K562 (cell line): ENCODE measurements around the gene FCRLA. TPM values are rescaled to one million over a fixed set of nuclear protein-coding genes. Genes with fewer than 3 reads are reported as not detected.
A peak's percentile ranks its signal among the peaks of the same experiment; 100 is the strongest.

Experiments used
- CBX1 ChIP-seq: sonication (generic); IDR thresholded peaks from 2 replicates; pipeline ENCODE4 v1.6.1; 2016; ENCODE audit warnings: antibody characterized with exemption, low read depth, mild to moderate bottlenecking
- ERF ChIP-seq: fragments of 450-650 bp; formaldehyde crosslinking; IDR thresholded peaks from 2 replicates; pipeline ENCODE4 v1.4.0; 2020; ENCODE audit warnings: mild to moderate bottlenecking, mixed read lengths
- ETS2 ChIP-seq: IDR thresholded peaks from 2 replicates; pipeline ENCODE4 v1.6.1; 2016; ENCODE audit warnings: borderline replicate concordance, missing genetic modification characterization, mild to moderate bottlenecking, moderate library complexity, missing compliant biosample characterization; ENCODE audit not compliant: poor library complexity, severe bottlenecking
- FOXJ3 ChIP-seq: sonication (generic); formaldehyde crosslinking; IDR thresholded peaks from 2 replicates; pipeline ENCODE4 v1.4.0; 2020; ENCODE audit warnings: mild to moderate bottlenecking, missing genetic modification reagents
- FOXM1 ChIP-seq, 2 experiments: fragments of 450-650 bp in 1 of 2; sonication (generic) in 1 of 2; formaldehyde crosslinking in 1 of 2; IDR thresholded peaks; 2 replicates each; pipeline versions ENCODE4 v1.6.1 to v1.9.0; 2017 to 2022; ENCODE audit warnings: low read depth in 2 of 2, mild to moderate bottlenecking in 2 of 2, missing genetic modification reagents in 1 of 2, moderate library complexity in 1 of 2
- IRF2 ChIP-seq: sonication (generic); formaldehyde crosslinking; IDR thresholded peaks from 2 replicates; pipeline ENCODE4 v1.8.1; 2022; ENCODE audit warnings: mild to moderate bottlenecking, missing genetic modification reagents
- KDM5B ChIP-seq: fragments of 200-600 bp; sonication (generic); IDR thresholded peaks from 2 replicates; pipeline ENCODE4 v1.6.1; 2012; ENCODE audit warnings: low read depth, mild to moderate bottlenecking, moderate library complexity, low read length, control low read depth, inconsistent platforms; ENCODE audit not compliant: insufficient replicate concordance
- NR1H2 ChIP-seq: sonication (generic); formaldehyde crosslinking; IDR thresholded peaks from 2 replicates; pipeline ENCODE4 v1.4.0; 2020; ENCODE audit warnings: mild to moderate bottlenecking, missing genetic modification reagents
- SIX5 ChIP-seq, 2 experiments: IDR thresholded peaks; 2 replicates each; pipeline ENCODE4 v1.6.1; 2011; ENCODE audit warnings: low read length in 2 of 2, borderline replicate concordance in 1 of 2, low read depth in 1 of 2, mild to moderate bottlenecking in 1 of 2, moderate library complexity in 1 of 2; ENCODE audit not compliant: insufficient read depth in 1 of 2
- SMARCC2 ChIP-seq: fragments of 450-650 bp; IDR thresholded peaks from 2 replicates; pipeline ENCODE4 v1.6.1; 2017; ENCODE audit warnings: antibody characterized with exemption, moderate library complexity, mild to moderate bottlenecking, low read depth
- TSC22D4 ChIP-seq: fragments of 450-650 bp; IDR thresholded peaks from 2 replicates; pipeline ENCODE4 v1.6.1; 2016; ENCODE audit warnings: missing genetic modification characterization, missing biosample characterization, control low read depth
- ZNF121 ChIP-seq: sonication (generic); formaldehyde crosslinking; conservative IDR thresholded peaks from 2 replicates; pipeline ENCODE4 v1.8.0; 2022; ENCODE audit warnings: missing genetic modification reagents
- ZNF586 ChIP-seq: fragments of 450-650 bp; formaldehyde crosslinking; conservative IDR thresholded peaks from 2 replicates; pipeline ENCODE4 v1.4.0; 2020; ENCODE audit warnings: mild to moderate bottlenecking, moderate library complexity
- polyA plus RNA-seq, 8 experiments: library from polyadenylated mRNA; depleted of rRNA in 4 of 8; stranded (reverse) in 5 of 8; unstranded in 3 of 8; fragments of >200 nt; fragmentation: Nextera tagmentation in 2 of 8; fragmentation: Illumina TruSeq in 1 of 8; extraction: Ambion mirVana in 2 of 8; extraction: Trizol in 1 of 8; gene quantifications; 2 replicates each; pipeline versions ENCODE4 v1.2.1 to v1.2.3, GENCODE V29; 2011 to 2014; ENCODE audit warnings: inconsistent platforms in 1 of 8, missing spikeins in 1 of 8
- total RNA-seq, 7 experiments: library from RNA; depleted of rRNA in 6 of 7; stranded (reverse); fragments of >200 nt in 6 of 7; fragmentation: Illumina TruSeq in 2 of 7; extraction: Trizol in 2 of 7; gene quantifications; 2 replicates each; pipeline versions ENCODE4 v1.2.1 to v1.2.3, GENCODE V29; 2011 to 2021; ENCODE audit warnings: low replicate concordance in 1 of 7
- TF ChIP-seq, protein P1 (sequence below): sonication (generic); formaldehyde crosslinking; IDR thresholded peaks from 2 replicates; pipeline ENCODE4 v1.4.0; 2020; ENCODE audit warnings: mild to moderate bottlenecking, missing genetic modification reagents
- TF ChIP-seq, protein P2 (sequence below): fragments of 250-450 bp; sonication (Bioruptor Pico); IDR thresholded peaks from 2 replicates; pipeline ENCODE4 v1.4.0; 2020; ENCODE audit warnings: mild to moderate bottlenecking, moderate library complexity, borderline replicate concordance
- TF ChIP-seq, protein P3 (sequence below): IDR thresholded peaks from 2 replicates; pipeline ENCODE4 v1.6.1; 2014; ENCODE audit warnings: antibody characterized with exemption
- TF ChIP-seq, protein P4 (sequence below), 2 experiments: fragments of 150-350 bp in 1 of 2; IDR thresholded peaks; 2 replicates each; pipeline ENCODE4 v1.6.1; 2012 to 2016; ENCODE audit warnings: low read depth in 2 of 2, low read length in 2 of 2, mild to moderate bottlenecking in 1 of 2, moderate library complexity in 1 of 2

FCRLA gene
- total and polyA plus RNA-seq, 9 of the 15 experiments (the other 6 are each of a cell fraction or from before 2014, with no cell fraction given) = 0.09 to 0.84 (median 0.44) TPM

DNA sequence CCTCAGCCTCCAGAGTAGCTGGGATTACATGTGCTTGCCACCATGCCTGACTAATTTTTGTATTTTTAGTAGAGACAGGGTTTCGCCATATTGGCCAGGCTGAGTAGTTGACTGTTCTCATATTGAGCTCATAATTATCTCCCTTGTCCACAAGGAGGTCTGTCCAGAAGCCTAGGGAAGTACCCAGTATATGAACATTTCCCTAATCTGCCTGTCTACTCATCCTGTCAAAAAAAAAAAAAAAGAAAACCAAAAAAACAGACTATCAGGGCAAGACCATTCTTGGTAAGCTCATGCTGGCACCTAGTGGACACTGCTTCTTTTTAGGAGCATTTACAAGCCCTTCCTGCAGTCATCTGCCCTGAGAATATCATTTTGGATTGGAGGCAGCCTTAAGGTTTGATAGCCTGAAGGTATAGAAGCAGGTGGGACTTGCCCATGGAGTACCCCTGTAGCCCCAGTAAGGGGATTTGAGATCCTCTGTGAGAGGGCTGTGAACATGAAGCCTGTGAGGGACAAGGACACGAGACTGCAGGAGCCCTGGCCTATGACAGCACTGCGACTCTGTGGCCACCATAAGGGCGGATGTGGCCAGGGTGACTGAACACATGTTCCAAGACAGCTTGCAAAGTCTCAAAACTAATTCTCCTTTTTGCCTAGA, 31.7 kb downstream of the FCRLA start (continued):
- TF ChIP-seq KDM5B (no peak), FOXM1 (IDR thresholded peaks at IDR 0.05; ENCODE audit: low read depth) (peak; percentile 71), FOXM1 (CRISPR knock-in tag; IDR thresholded peaks at IDR 0.05; ENCODE audit: low read depth) (no peak), IRF2 (CRISPR knock-in tag) (no peak), CBX1 (no peak), ZNF586 (no peak), ETS2 (tag) (no peak), FOXJ3 (CRISPR knock-in tag) (no peak), TSC22D4 (tag) (no peak), SIX5 (IDR thresholded peaks at IDR 0.05; ENCODE audit: borderline replicate concordance in 1 of 2, insufficient read depth in 1 of 2, low read depth in 1 of 2, low read length in 2 of 2) (no peak), ERF (CRISPR knock-in tag) (no peak), NR1H2 (CRISPR knock-in tag) (no peak), SMARCC2 (no peak), ZNF121 (no peak)
- TF ChIP-seq, protein P1, sequence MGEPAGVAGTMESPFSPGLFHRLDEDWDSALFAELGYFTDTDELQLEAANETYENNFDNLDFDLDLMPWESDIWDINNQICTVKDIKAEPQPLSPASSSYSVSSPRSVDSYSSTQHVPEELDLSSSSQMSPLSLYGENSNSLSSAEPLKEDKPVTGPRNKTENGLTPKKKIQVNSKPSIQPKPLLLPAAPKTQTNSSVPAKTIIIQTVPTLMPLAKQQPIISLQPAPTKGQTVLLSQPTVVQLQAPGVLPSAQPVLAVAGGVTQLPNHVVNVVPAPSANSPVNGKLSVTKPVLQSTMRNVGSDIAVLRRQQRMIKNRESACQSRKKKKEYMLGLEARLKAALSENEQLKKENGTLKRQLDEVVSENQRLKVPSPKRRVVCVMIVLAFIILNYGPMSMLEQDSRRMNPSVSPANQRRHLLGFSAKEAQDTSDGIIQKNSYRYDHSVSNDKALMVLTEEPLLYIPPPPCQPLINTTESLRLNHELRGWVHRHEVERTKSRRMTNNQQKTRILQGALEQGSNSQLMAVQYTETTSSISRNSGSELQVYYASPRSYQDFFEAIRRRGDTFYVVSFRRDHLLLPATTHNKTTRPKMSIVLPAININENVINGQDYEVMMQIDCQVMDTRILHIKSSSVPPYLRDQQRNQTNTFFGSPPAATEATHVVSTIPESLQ (CRISPR knock-in tag) = no peak
- TF ChIP-seq, protein P2, sequence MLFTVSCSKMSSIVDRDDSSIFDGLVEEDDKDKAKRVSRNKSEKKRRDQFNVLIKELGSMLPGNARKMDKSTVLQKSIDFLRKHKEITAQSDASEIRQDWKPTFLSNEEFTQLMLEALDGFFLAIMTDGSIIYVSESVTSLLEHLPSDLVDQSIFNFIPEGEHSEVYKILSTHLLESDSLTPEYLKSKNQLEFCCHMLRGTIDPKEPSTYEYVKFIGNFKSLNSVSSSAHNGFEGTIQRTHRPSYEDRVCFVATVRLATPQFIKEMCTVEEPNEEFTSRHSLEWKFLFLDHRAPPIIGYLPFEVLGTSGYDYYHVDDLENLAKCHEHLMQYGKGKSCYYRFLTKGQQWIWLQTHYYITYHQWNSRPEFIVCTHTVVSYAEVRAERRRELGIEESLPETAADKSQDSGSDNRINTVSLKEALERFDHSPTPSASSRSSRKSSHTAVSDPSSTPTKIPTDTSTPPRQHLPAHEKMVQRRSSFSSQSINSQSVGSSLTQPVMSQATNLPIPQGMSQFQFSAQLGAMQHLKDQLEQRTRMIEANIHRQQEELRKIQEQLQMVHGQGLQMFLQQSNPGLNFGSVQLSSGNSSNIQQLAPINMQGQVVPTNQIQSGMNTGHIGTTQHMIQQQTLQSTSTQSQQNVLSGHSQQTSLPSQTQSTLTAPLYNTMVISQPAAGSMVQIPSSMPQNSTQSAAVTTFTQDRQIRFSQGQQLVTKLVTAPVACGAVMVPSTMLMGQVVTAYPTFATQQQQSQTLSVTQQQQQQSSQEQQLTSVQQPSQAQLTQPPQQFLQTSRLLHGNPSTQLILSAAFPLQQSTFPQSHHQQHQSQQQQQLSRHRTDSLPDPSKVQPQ (CRISPR knock-in tag) = no peak
- TF ChIP-seq, protein P3, sequence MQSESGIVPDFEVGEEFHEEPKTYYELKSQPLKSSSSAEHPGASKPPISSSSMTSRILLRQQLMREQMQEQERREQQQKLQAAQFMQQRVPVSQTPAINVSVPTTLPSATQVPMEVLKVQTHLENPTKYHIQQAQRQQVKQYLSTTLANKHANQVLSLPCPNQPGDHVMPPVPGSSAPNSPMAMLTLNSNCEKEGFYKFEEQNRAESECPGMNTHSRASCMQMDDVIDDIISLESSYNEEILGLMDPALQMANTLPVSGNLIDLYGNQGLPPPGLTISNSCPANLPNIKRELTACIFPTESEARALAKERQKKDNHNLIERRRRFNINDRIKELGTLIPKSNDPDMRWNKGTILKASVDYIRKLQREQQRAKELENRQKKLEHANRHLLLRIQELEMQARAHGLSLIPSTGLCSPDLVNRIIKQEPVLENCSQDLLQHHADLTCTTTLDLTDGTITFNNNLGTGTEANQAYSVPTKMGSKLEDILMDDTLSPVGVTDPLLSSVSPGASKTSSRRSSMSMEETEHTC = no peak
- TF ChIP-seq, protein P4, sequence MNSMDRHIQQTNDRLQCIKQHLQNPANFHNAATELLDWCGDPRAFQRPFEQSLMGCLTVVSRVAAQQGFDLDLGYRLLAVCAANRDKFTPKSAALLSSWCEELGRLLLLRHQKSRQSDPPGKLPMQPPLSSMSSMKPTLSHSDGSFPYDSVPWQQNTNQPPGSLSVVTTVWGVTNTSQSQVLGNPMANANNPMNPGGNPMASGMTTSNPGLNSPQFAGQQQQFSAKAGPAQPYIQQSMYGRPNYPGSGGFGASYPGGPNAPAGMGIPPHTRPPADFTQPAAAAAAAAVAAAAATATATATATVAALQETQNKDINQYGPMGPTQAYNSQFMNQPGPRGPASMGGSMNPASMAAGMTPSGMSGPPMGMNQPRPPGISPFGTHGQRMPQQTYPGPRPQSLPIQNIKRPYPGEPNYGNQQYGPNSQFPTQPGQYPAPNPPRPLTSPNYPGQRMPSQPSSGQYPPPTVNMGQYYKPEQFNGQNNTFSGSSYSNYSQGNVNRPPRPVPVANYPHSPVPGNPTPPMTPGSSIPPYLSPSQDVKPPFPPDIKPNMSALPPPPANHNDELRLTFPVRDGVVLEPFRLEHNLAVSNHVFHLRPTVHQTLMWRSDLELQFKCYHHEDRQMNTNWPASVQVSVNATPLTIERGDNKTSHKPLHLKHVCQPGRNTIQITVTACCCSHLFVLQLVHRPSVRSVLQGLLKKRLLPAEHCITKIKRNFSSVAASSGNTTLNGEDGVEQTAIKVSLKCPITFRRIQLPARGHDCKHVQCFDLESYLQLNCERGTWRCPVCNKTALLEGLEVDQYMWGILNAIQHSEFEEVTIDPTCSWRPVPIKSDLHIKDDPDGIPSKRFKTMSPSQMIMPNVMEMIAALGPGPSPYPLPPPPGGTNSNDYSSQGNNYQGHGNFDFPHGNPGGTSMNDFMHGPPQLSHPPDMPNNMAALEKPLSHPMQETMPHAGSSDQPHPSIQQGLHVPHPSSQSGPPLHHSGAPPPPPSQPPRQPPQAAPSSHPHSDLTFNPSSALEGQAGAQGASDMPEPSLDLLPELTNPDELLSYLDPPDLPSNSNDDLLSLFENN (IDR thresholded peaks at IDR 0.05; ENCODE audit: low read depth in 2 of 2, low read length in 2 of 2) = 0 out of 4 replicates have a peak, but pooled peaks of 1 of the 2 experiments have one; percentile 12
